HepG2 (cell line): ENCODE measurements around the gene EGR4. TPM values are rescaled to one million over a fixed set of nuclear protein-coding genes. Genes with fewer than 3 reads are reported as not detected.

ENCODE experiments used
- CBX2 ChIP-seq, 2 experiments: fragments of 200-600 bp in 1 of 2; sonication (generic); formaldehyde crosslinking in 1 of 2; IDR thresholded peaks; 2 replicates each; pipeline versions ENCODE4 v1.7.0 to v1.8.1; 2018 to 2022; ENCODE audit warnings: low read depth in 2 of 2, low read length in 1 of 2, mild to moderate bottlenecking in 1 of 2, missing genetic modification reagents in 1 of 2
- ELF1 ChIP-seq: sonication (generic); formaldehyde crosslinking; IDR thresholded peaks from 2 replicates; pipeline ENCODE4 v1.4.0; 2020; ENCODE audit warnings: missing genetic modification reagents
- FOXC1 ChIP-seq: sonication (generic); formaldehyde crosslinking; IDR thresholded peaks from 2 replicates; pipeline ENCODE4 v1.8.0; 2022; ENCODE audit warnings: mild to moderate bottlenecking, missing genetic modification reagents, borderline replicate concordance
- KDM6A ChIP-seq: IDR thresholded peaks from 2 replicates; pipeline ENCODE4 v1.6.1; 2016; ENCODE audit warnings: low read depth
- MTF1 ChIP-seq: sonication (generic); formaldehyde crosslinking; IDR thresholded peaks from 2 replicates; pipeline ENCODE4 v1.5.0; 2020; ENCODE audit warnings: missing genetic modification reagents
- STAT6 ChIP-seq: sonication (generic); formaldehyde crosslinking; IDR thresholded peaks from 2 replicates; pipeline ENCODE4 v1.4.0; 2020; ENCODE audit warnings: missing genetic modification reagents, mild to moderate bottlenecking, borderline replicate concordance
- TARDBP ChIP-seq: sonication (generic); formaldehyde crosslinking; IDR thresholded peaks from 2 replicates; pipeline ENCODE4 v1.8.0; 2022; ENCODE audit warnings: mild to moderate bottlenecking, missing genetic modification reagents
- ZNF263 ChIP-seq: sonication (generic); formaldehyde crosslinking; IDR thresholded peaks from 2 replicates; pipeline ENCODE4 v1.4.0; 2020; ENCODE audit warnings: missing genetic modification reagents
- ZNF407 ChIP-seq: sonication (generic); formaldehyde crosslinking; IDR thresholded peaks from one replicate; pipeline ENCODE4 v1.5.1; 2020; ENCODE audit warnings: mild to moderate bottlenecking, missing genetic modification reagents; ENCODE audit errors: not compliant biosample characterization
- ZNF546 ChIP-seq: sonication (generic); formaldehyde crosslinking; conservative IDR thresholded peaks from 2 replicates; pipeline ENCODE4 v1.8.1; 2023; ENCODE audit warnings: mild to moderate bottlenecking, missing genetic modification reagents
- ZNF629 ChIP-seq: sonication (generic); formaldehyde crosslinking; conservative IDR thresholded peaks from 2 replicates; pipeline ENCODE4 v1.5.0; 2020; ENCODE audit warnings: missing genetic modification reagents
- ZNF644 ChIP-seq: IDR thresholded peaks from 2 replicates; pipeline ENCODE4 v1.6.1; 2016; ENCODE audit warnings: low read depth
- ZZZ3 ChIP-seq: sonication (generic); formaldehyde crosslinking; IDR thresholded peaks from 2 replicates; pipeline ENCODE4 v1.4.0; 2020; ENCODE audit warnings: missing genetic modification reagents, mild to moderate bottlenecking, borderline replicate concordance
- polyA plus RNA-seq, 8 experiments: library from polyadenylated mRNA; depleted of rRNA in 3 of 8; stranded (reverse) in 7 of 8; unstranded in 1 of 8; fragments of >200 nt; fragmentation: Illumina TruSeq in 4 of 8; extraction: Trizol in 4 of 8; gene quantifications; 2 replicates each; pipeline versions ENCODE4 v1.2.1 to v1.2.3, GENCODE V29; 2011 to 2016; ENCODE audit warnings: low read depth in 4 of 8, missing spikeins in 1 of 8, mixed read lengths in 1 of 8; ENCODE audit not compliant: insufficient read depth in 1 of 8
- total RNA-seq, 5 experiments: library from RNA; depleted of rRNA; stranded (reverse); fragments of >200 nt; fragmentation: Illumina TruSeq; extraction: Trizol; gene quantifications; 2 replicates each; pipeline ENCODE4 v1.2.3, GENCODE V29; 2016; ENCODE audit warnings: low read depth in 1 of 5
- TF ChIP-seq, protein P1 (sequence below): sonication (generic); formaldehyde crosslinking; IDR thresholded peaks from 2 replicates; pipeline ENCODE4 v1.8.1; 2022; ENCODE audit warnings: mild to moderate bottlenecking, missing genetic modification reagents

EGR4 gene
- total and polyA plus RNA-seq, 2 of the 13 experiments (the other 11 are each of a cell fraction or from before 2014, with no cell fraction given): not detected

DNA sequence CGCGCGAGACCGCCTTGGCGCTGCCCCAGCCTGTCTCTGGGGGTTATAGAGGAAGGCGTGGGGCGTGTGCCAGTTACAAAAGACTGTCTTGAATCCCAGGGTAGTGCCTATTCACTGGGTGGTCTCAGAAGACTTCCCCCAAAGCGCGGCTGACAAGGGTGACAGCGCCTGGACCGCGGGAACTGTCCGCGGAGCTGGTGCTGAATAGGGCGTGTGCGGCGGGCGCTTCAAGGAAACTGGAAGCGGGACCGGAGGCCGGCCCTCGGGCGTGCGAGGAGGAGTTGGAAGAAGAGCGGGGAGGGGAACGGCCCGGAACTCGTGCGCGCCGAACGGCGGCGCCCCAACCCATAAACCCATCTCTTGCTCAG, 2.3 kb downstream of the EGR4 start (continued):
- TF ChIP-seq ZNF407 (CRISPR knock-in tag) (peak; percentile 58), ZNF644 (no peak), FOXC1 (CRISPR knock-in tag) (0 out of 2 replicates have a peak, but pooled peaks have one; percentile 66), ZNF629 (CRISPR knock-in tag) (peak; percentile 29; the same call in 1 of the 2 replicates), KDM6A (CRISPR knock-in tag) (no peak), ZZZ3 (CRISPR knock-in tag) (no peak), CBX2 (IDR thresholded peaks at IDR 0.05; ENCODE audit: low read depth, low read length) (no peak), CBX2 (CRISPR knock-in tag; IDR thresholded peaks at IDR 0.05; ENCODE audit: low read depth) (no peak), ZNF546 (CRISPR knock-in tag) (no peak), TARDBP (no peak), ELF1 (CRISPR knock-in tag) (0 out of 2 replicates have a peak, but pooled peaks have one; percentile 32), ZNF263 (CRISPR knock-in tag) (peak; percentile 71), MTF1 (peak; percentile 94), STAT6 (CRISPR knock-in tag) (no peak)
- TF ChIP-seq, protein P1, sequence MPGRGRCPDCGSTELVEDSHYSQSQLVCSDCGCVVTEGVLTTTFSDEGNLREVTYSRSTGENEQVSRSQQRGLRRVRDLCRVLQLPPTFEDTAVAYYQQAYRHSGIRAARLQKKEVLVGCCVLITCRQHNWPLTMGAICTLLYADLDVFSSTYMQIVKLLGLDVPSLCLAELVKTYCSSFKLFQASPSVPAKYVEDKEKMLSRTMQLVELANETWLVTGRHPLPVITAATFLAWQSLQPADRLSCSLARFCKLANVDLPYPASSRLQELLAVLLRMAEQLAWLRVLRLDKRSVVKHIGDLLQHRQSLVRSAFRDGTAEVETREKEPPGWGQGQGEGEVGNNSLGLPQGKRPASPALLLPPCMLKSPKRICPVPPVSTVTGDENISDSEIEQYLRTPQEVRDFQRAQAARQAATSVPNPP (CRISPR knock-in tag): 0 out of 2 replicates have a peak, but pooled peaks have one; percentile 25
